IMR-90 (cell line): ENCODE data around the gene NKAIN1. TPM values are rescaled to one million over a fixed set of nuclear protein-coding genes. Genes with fewer than 3 reads are reported as not detected.

Experiments
- ATAC-seq: fragments of 200-7000 bp; cut with Tn5 transposase; 2 replicates; pipeline ENCODE4 v1.9.1; 2020; ENCODE audit warnings: low read depth, mild to moderate bottlenecking, moderate library complexity
- BruUV-seq: library from RNA; stranded (reverse); fragments of 400-500 nt; replicated peaks from 2 replicates; lab custom pipeline; 2021; lab: Mats Ljungman, UMichigan
- CTCF ChIA-PET: fragments of 300-600 bp; formaldehyde crosslinking; extraction: SDS; loops from one replicate; lab custom pipeline; 2021; ENCODE audit warnings: antibody characterized with exemption; lab: Yijun Ruan, JAX
- POLR2A ChIA-PET: fragments of 300-600 bp; sonication (Branson Sonifier 250); formaldehyde crosslinking; loops from one replicate; lab custom pipeline; 2022; ENCODE audit warnings: antibody characterized with exemption; ENCODE audit not compliant: unreplicated experiment; lab: Charles Lee
- DNase-seq: peaks from one replicate; pipeline ENCODE4 v3.0.0; 2013
- H2AFZ ChIP-seq: replicated peaks from 2 replicates; pipeline ENCODE3; 2013; ENCODE audit warnings: low read length, mild to moderate bottlenecking; ENCODE audit not compliant: poor library complexity
- H2AK5ac ChIP-seq: 2 replicates; pipeline ENCODE4 v1.6.1; 2013; ENCODE audit warnings: low read depth, low read length, inconsistent platforms
- H2AK9ac ChIP-seq: replicated peaks from 2 replicates; pipeline ENCODE3; 2013; ENCODE audit warnings: mild to moderate bottlenecking, low read depth, low read length, moderate library complexity; ENCODE audit not compliant: poor library complexity
- H2BK120ac ChIP-seq: 2 replicates; pipeline ENCODE4 v1.6.1; 2013; ENCODE audit warnings: low read depth, low read length, inconsistent platforms
- H2BK15ac ChIP-seq: 3 replicates; pipeline ENCODE4 v1.6.1; 2013; ENCODE audit warnings: low read depth, low read length, inconsistent platforms
- H2BK20ac ChIP-seq: 2 replicates; pipeline ENCODE4 v1.6.1; 2013; ENCODE audit warnings: low read depth, mild to moderate bottlenecking, inconsistent platforms, low read length, moderate library complexity
- H2BK5ac ChIP-seq: 2 replicates; pipeline ENCODE4 v1.6.1; 2013; ENCODE audit warnings: mild to moderate bottlenecking, low read depth, low read length, inconsistent platforms; ENCODE audit not compliant: poor library complexity, severe bottlenecking
- H3K14ac ChIP-seq: replicated peaks from 2 replicates; pipeline ENCODE4 v1.6.1; 2013; ENCODE audit warnings: low read depth, low read length, inconsistent platforms
- H3K18ac ChIP-seq: 2 replicates; pipeline ENCODE4 v1.6.1; 2013; ENCODE audit warnings: low read depth, low read length, control low read depth
- H3K23ac ChIP-seq: 2 replicates; pipeline ENCODE4 v1.6.1; 2013; ENCODE audit warnings: low read depth, low read length, inconsistent platforms
- H3K27ac ChIP-seq: 2 replicates; pipeline ENCODE4 v1.5.1; 2013; ENCODE audit warnings: mild to moderate bottlenecking, control low read depth, low read length; ENCODE audit not compliant: insufficient read depth
- H3K27me3 ChIP-seq: 2 replicates; pipeline ENCODE4 v1.6.1; 2013; ENCODE audit warnings: low read length; ENCODE audit not compliant: control insufficient read depth, insufficient read depth
- H3K36me3 ChIP-seq: 2 replicates; pipeline ENCODE4 v1.6.1; 2013; ENCODE audit warnings: low read length, mixed read lengths; ENCODE audit not compliant: control insufficient read depth, insufficient read depth
- H3K4ac ChIP-seq: 2 replicates; pipeline ENCODE4 v1.6.1; 2013; ENCODE audit warnings: low read depth, low read length, inconsistent platforms
- H3K4me1 ChIP-seq: 2 replicates; pipeline ENCODE4 v1.6.1; 2013; ENCODE audit warnings: low read length, mixed read lengths; ENCODE audit not compliant: control insufficient read depth, insufficient read depth
- H3K4me2 ChIP-seq: 2 replicates; pipeline ENCODE4 v1.6.1; 2013; ENCODE audit warnings: low read depth, mild to moderate bottlenecking, control low read depth, low read length, moderate library complexity
- H3K4me3 ChIP-seq: 2 replicates; pipeline ENCODE4 v1.5.1; 2013; ENCODE audit warnings: low read depth, mild to moderate bottlenecking, control low read depth, low read length, moderate library complexity; ENCODE audit not compliant: insufficient read depth
- H3K56ac ChIP-seq: 2 replicates; pipeline ENCODE4 v1.6.1; 2013; ENCODE audit warnings: low read length, inconsistent platforms; ENCODE audit not compliant: insufficient read depth; ENCODE audit errors: extremely low read depth
- H3K79me1 ChIP-seq, 2 experiments: 2 replicates each; pipeline ENCODE4 v1.6.1; 2013; ENCODE audit warnings: low read length in 2 of 2, inconsistent platforms in 1 of 2, low read depth in 1 of 2
- H3K9ac ChIP-seq: 2 replicates; pipeline ENCODE4 v1.6.1; 2013; ENCODE audit warnings: low read depth, low read length, control low read depth
- H3K9me1 ChIP-seq: 2 replicates; pipeline ENCODE4 v1.6.1; 2013; ENCODE audit warnings: low read length, inconsistent platforms; ENCODE audit not compliant: insufficient read depth
- H3K9me3 ChIP-seq: 2 replicates; pipeline ENCODE4 v1.6.1; 2013; ENCODE audit warnings: low read length; ENCODE audit not compliant: control insufficient read depth, insufficient read depth
- H4K20me1 ChIP-seq: 2 replicates; pipeline ENCODE4 v1.6.1; 2013; ENCODE audit warnings: low read length, inconsistent platforms; ENCODE audit not compliant: insufficient read depth
- H4K5ac ChIP-seq: 2 replicates; pipeline ENCODE4 v1.6.1; 2013; ENCODE audit warnings: mild to moderate bottlenecking, low read depth, low read length, control low read depth
- H4K8ac ChIP-seq, 2 experiments: 2 replicates each; pipeline ENCODE4 v1.6.1; 2013; ENCODE audit warnings: low read depth in 2 of 2, low read length in 2 of 2, control low read depth in 1 of 2, inconsistent platforms in 1 of 2
- H4K91ac ChIP-seq: 2 replicates; pipeline ENCODE4 v1.6.1; 2013; ENCODE audit warnings: low read depth, low read length, inconsistent platforms; ENCODE audit not compliant: insufficient read depth
- BHLHE40 ChIP-seq: fragments of 150-350 bp; IDR thresholded peaks from 2 replicates; pipeline ENCODE4 v1.6.1; 2016; ENCODE audit warnings: mild to moderate bottlenecking, low read depth, low read length
- CHD1 ChIP-seq: IDR thresholded peaks from 2 replicates; pipeline ENCODE4 v1.6.1; 2012; ENCODE audit warnings: low read depth, low read length, improper control_type of control experiment
- FOS ChIP-seq: fragments of 150-350 bp; IDR thresholded peaks from 2 replicates; pipeline ENCODE4 v1.6.1; 2016; ENCODE audit warnings: low read depth, low read length
- MAZ ChIP-seq: IDR thresholded peaks from 2 replicates; pipeline ENCODE4 v1.6.1; 2012; ENCODE audit warnings: low read depth, mild to moderate bottlenecking, low read length, improper control_type of control experiment, moderate library complexity, borderline replicate concordance
- MXI1 ChIP-seq: IDR thresholded peaks from 2 replicates; pipeline ENCODE4 v1.6.1; 2012; ENCODE audit warnings: low read depth, mild to moderate bottlenecking, low read length, moderate library complexity, borderline replicate concordance
- RAD21 ChIP-seq: IDR thresholded peaks from 2 replicates; pipeline ENCODE4 v1.6.1; 2012; ENCODE audit warnings: low read length, improper control_type of control experiment
- RCOR1 ChIP-seq: IDR thresholded peaks from 2 replicates; pipeline ENCODE4 v1.6.1; 2012; ENCODE audit warnings: mild to moderate bottlenecking, low read length, improper control_type of control experiment; ENCODE audit not compliant: insufficient replicate concordance
- RFX5 ChIP-seq: IDR thresholded peaks from 2 replicates; pipeline ENCODE4 v1.8.0; 2012; ENCODE audit warnings: low read depth, mild to moderate bottlenecking, low read length, moderate library complexity
- SMC3 ChIP-seq: fragments of 150-350 bp; IDR thresholded peaks from 2 replicates; pipeline ENCODE4 v1.6.1; 2016; ENCODE audit warnings: low read depth, mild to moderate bottlenecking, antibody characterized with exemption, low read length, moderate library complexity
- WGBS, 2 experiments: methylation state at CpG; one replicate each; pipeline versions ENCODE4 v1.1.5 to v1.1.7; 2013; ENCODE audit warnings: missing lambda C conversion rate in 2 of 2; ENCODE audit not compliant: insufficient read length in 1 of 2; ENCODE audit errors: extremely low coverage in 2 of 2; 5-methylcytosine and 5-hydroxymethylcytosine counted together
- dilution Hi-C: fragments of 300-500 bp; cut with HindIII; formaldehyde crosslinking; loops from one replicate; pipeline ENCODE4 v1.14.3; 2018; ENCODE audit warnings: low sequenced_read_pairs; ENCODE audit not compliant: unreplicated experiment
- in situ Hi-C: fragments of 300-500 bp; cut with MboI; formaldehyde crosslinking; loops from 3 replicates; pipeline ENCODE4 v1.14.3; 2019; ENCODE audit warnings: low sequenced_read_pairs, inconsistent platforms, mixed read lengths
- intact Hi-C: fragments of 100-400 bp; cut with micrococcal nuclease; formaldehyde crosslinking; loops from 2 replicates; pipeline ENCODE4 v1.10.0; 2022
- polyA plus RNA-seq, 3 experiments: library from polyadenylated mRNA; depleted of rRNA; stranded (reverse); fragments of >200 nt; gene quantifications; 2 replicates each; pipeline ENCODE4 v1.2.3, GENCODE V29; 2012; ENCODE audit warnings: low replicate concordance in 1 of 3
- total RNA-seq: library from RNA; depleted of rRNA; stranded (reverse); fragments of >200 nt; gene quantifications from 2 replicates; pipeline ENCODE4 v1.2.3, GENCODE V29; 2012

NKAIN1 gene
- total and polyA plus RNA-seq, 2 of the 4 experiments (the other 2 are of a cell fraction): under 0.01 to 0.09 TPM

DNA sequence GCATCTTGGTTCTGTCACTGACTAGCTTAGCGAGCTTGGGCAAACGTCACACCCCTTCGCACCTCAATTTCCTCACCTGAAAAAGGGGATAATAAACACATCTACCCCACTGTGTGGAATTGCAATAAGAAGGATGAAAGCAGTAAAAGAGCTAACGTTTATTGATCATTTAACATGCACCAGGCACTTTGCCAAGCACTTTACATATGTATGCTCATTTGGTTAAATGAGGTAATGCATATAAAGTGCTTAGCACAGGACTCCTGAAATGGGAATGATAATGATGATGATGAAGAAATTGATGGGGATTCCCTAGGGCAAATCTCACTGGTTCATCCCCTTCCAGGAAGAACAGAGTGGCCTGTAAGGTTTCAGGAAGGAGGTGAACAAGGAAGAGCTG, 4.8 kb downstream of the NKAIN1 start:
- Histone ChIP-seq H3K4me1 (no peaks in the 10 kb centered on the region), H4K91ac (no peak overlapping the region), H4K20me1 (no peaks in the 10 kb centered on the region), H3K9me1 (no peaks in the 10 kb centered on the region), H3K23ac (no peak overlapping the region), H3K79me1 (no peaks in the 10 kb centered on the region), H4K8ac (no peak overlapping the region), H2AK5ac (no peak overlapping the region), H3K14ac (no peak overlapping the region), H2BK20ac (no peak overlapping the region), H2BK5ac (no peak overlapping the region), H3K18ac (no peak overlapping the region), H3K36me3 (no peaks in the 10 kb centered on the region), H3K4me3 (no peak overlapping the region), H4K5ac (no peak overlapping the region), H2BK15ac (no peak overlapping the region), H3K9ac (no peak overlapping the region), H3K4me2 (no peak overlapping the region), H3K56ac (no peak overlapping the region), H2BK120ac (no peak overlapping the region), H3K9me3 (no peaks in the 10 kb centered on the region), H2AK9ac (no peak overlapping the region), H3K27me3 (peaks cover 54% of the 10 kb centered on the region), H2AFZ (no peak overlapping the region), H3K4ac (no peak overlapping the region), H3K27ac (no peak overlapping the region)
- dilution Hi-C loops (no loop called here), in situ Hi-C loops (no loop called here), intact Hi-C loops (no loop called here)
- ChIA-PET POLR2A (no interaction called here), CTCF (no interaction called here)
- no CpG with 5 or more reads among the region's 4 CpGs for WGBS, 2 experiments
- DNase-seq (no peak), ATAC-seq (no peak)
- BruUV-seq: no TSS peak
- TF ChIP-seq RCOR1 (no peak), MAZ (no peak), CHD1 (no peak), BHLHE40 (no peak), FOS (no peak), SMC3 (no peak), MXI1 (no peak), RAD21 (no peak), RFX5 (no peak)
